ENCODE results near the gene MSL3. TPM values are rescaled to one million over a fixed set of nuclear protein-coding genes. Genes with fewer than 3 reads are reported as not detected.
A peak's percentile ranks its signal among the peaks of the same experiment; 100 is the strongest.

MSL3 gene
- total RNA-seq, 4 donors from 2014 or later = 22.8 to 61.1 (median 35.1) TPM

- in situ Hi-C loops (cut with MboI; ENCODE audit: low sequenced_read_pairs in 4 of 4) = loop anchor here in 3 of 4 donors (5.0 to 25.0 kb wide), 3 partner anchors 191 to 589 kb away; no protein-coding TSS in a partner anchor
- H3K4me1 ChIP-seq = peaks cover 0 to 3% of the 10 kb centered on the region in 2 donors
These were observed 32.2 kb upstream of the MSL3 start for GRCh38 chrX:11725631-11726442.

GRCh38 chrX:11728556-11728955 is 29.5 kb upstream of the MSL3 start:
- Histone ChIP-seq H3K4me1 (peaks cover 0 to 3% of the 10 kb centered on the region in 2 donors), H3K27me3 (no peaks in the 10 kb centered on the region), H3K9me3 (no peaks in the 10 kb centered on the region), H3K4me3 (no peak overlapping the region), H3K36me3 (no peaks in the 10 kb centered on the region), H3K27ac (no peak overlapping the region)
- intact Hi-C loops (cut with DNase I; ENCODE audit: low total_unique reads) = loop anchor here (5.0 kb wide), 1 partner anchor 586 kb away; no protein-coding TSS in a partner anchor
- no peak for TF ChIP-seq CTCF (IDR thresholded peaks at IDR 0.05 in 4 of 5, conservative IDR thresholded peaks at IDR 0.05 in 1 of 5)
- ATAC-seq (no peak), DNase-seq (no peak)
- in situ Hi-C loops (cut with MboI; ENCODE audit: low sequenced_read_pairs in 4 of 4) = loop anchor here in 3 of 4 donors (5.0 to 25.0 kb wide), 3 partner anchors 194 to 591 kb away; no protein-coding TSS in a partner anchor

More at GRCh38 chrX:11725631-11726442, 32.2 kb upstream of the MSL3 start:
- Histone ChIP-seq H3K36me3 (no peaks in the 10 kb centered on the region), H3K27ac (peak overlapping the region; percentile 38 to 68 (median 45)), H3K4me3 (no peak overlapping the region), H3K9me3 (no peaks in the 10 kb centered on the region), H3K27me3 (no peaks in the 10 kb centered on the region)
- intact Hi-C loops (cut with DNase I; ENCODE audit: low total_unique reads) = loop anchor here (2.0 to 5.0 kb wide), 3 partner anchors 33 to 584 kb away; partner anchors contain the start of gene MSL3
- TF ChIP-seq POLR2A (IDR thresholded peaks at IDR 0.05) (no peak), CTCF (IDR thresholded peaks at IDR 0.05 in 4 of 5, conservative IDR thresholded peaks at IDR 0.05 in 1 of 5) (no peak)
- DNase-seq = no peak
- ATAC-seq = peak; percentile 85 to 95

- H3K9me3 ChIP-seq = no peaks in the 10 kb centered on the region
- intact Hi-C loops (cut with DNase I; ENCODE audit: low total_unique reads) = no loop called here
- in situ Hi-C loops (cut with MboI; ENCODE audit: low sequenced_read_pairs in 4 of 4) = loop anchor here in 1 of 4 donors (25.0 kb wide), 1 partner anchor 596 kb away; no protein-coding TSS in a partner anchor
- DNase-seq (no peak), ATAC-seq (no peak)
- H3K27me3 ChIP-seq = no peaks in the 10 kb centered on the region
- no peak overlapping the region for H3K27ac ChIP-seq
- no peak for TF ChIP-seq POLR2A (IDR thresholded peaks at IDR 0.05)
- TF ChIP-seq CTCF (IDR thresholded peaks at IDR 0.05 in 4 of 5, conservative IDR thresholded peaks at IDR 0.05 in 1 of 5) = no peak
- no peaks in the 10 kb centered on the region for H3K4me1 ChIP-seq
- no peaks in the 10 kb centered on the region for H3K36me3 ChIP-seq
- H3K4me3 ChIP-seq = no peak overlapping the region
These were observed 24.4 kb upstream of the MSL3 start for GRCh38 chrX:11733614-11734013.

- Histone ChIP-seq H3K9me3 (no peaks in the 10 kb centered on the region), H3K4me1 (no peaks in the 10 kb centered on the region), H3K27ac (no peak overlapping the region), H3K27me3 (no peaks in the 10 kb centered on the region), H3K36me3 (no peaks in the 10 kb centered on the region), H3K4me3 (no peak overlapping the region)
- TF ChIP-seq CTCF (IDR thresholded peaks at IDR 0.05 in 4 of 5, conservative IDR thresholded peaks at IDR 0.05 in 1 of 5) (no peak), POLR2A (IDR thresholded peaks at IDR 0.05) (no peak)
- no peak for ATAC-seq
- intact Hi-C loops (cut with DNase I; ENCODE audit: low total_unique reads) = no loop called here
- in situ Hi-C loops (cut with MboI; ENCODE audit: low sequenced_read_pairs in 4 of 4) = loop anchor here in 1 of 4 donors (25.0 kb wide), 1 partner anchor 602 kb away; no protein-coding TSS in a partner anchor
- DNase-seq = no peak
These were observed 18.3 kb upstream of the MSL3 start for GRCh38 chrX:11739776-11740175.

Measured in gastrocnemius medialis (tissue), 4 donors.